Chondrocyte (in vitro differentiated cells): ENCODE data around the gene GPC6. TPM values are rescaled to one million over a fixed set of nuclear protein-coding genes. Genes with fewer than 3 reads are reported as not detected.

Source experiments
- DNase-seq: peaks from one replicate; pipeline ENCODE4 v3.0.0; 2021; ENCODE audit warnings: mixed read lengths, low spot score
- H3K27ac Mint-ChIP-seq: one replicate; pipeline ENCODE4 v1.8.0; 2021; ENCODE audit warnings: mild to moderate bottlenecking, moderate library complexity, mixed read lengths; ENCODE audit not compliant: unreplicated experiment
- H3K27me3 Mint-ChIP-seq: 2 replicates; pipeline ENCODE4 v1.8.0; 2021; ENCODE audit warnings: low read depth, mixed read lengths
- H3K36me3 Mint-ChIP-seq: 2 replicates; pipeline ENCODE4 v1.8.0; 2021; ENCODE audit warnings: low read depth, mixed read lengths
- H3K4me1 Mint-ChIP-seq: 2 replicates; pipeline ENCODE4 v1.8.0; 2021; ENCODE audit warnings: low read depth, mild to moderate bottlenecking, mixed read lengths
- H3K4me3 Mint-ChIP-seq: one replicate; pipeline ENCODE4 v1.8.0; 2021; ENCODE audit warnings: mild to moderate bottlenecking, moderate library complexity, mixed read lengths; ENCODE audit not compliant: unreplicated experiment
- H3K9me3 Mint-ChIP-seq: 2 replicates; pipeline ENCODE4 v1.8.0; 2021; ENCODE audit warnings: low read depth, mixed read lengths
- total RNA-seq: library from RNA; stranded (reverse); gene quantifications from 3 replicates; pipeline ENCODE4 v1.2.1, GENCODE V29; 2021
- TF ChIP-seq, protein P1 (sequence below): fragments of 200-600 bp; sonication (generic); IDR thresholded peaks from 2 replicates; pipeline ENCODE4 v1.5.0; 2021; ENCODE audit warnings: antibody characterized with exemption, mild to moderate bottlenecking, moderate library complexity

GPC6 gene
- total RNA-seq, 1 donor from 2014 or later = 76.1 TPM

GRCh38 chr13:93259527-93260080 is 33.0 kb downstream of the GPC6 start:
- H3K27ac Mint-ChIP-seq = no peak overlapping the region
- no peaks in the 10 kb centered on the region for H3K27me3 Mint-ChIP-seq
- no peak overlapping the region for H3K4me3 Mint-ChIP-seq
- no peaks in the 10 kb centered on the region for H3K36me3 Mint-ChIP-seq
- H3K4me1 Mint-ChIP-seq = peaks cover 35% of the 10 kb centered on the region
- TF ChIP-seq, protein P1, sequence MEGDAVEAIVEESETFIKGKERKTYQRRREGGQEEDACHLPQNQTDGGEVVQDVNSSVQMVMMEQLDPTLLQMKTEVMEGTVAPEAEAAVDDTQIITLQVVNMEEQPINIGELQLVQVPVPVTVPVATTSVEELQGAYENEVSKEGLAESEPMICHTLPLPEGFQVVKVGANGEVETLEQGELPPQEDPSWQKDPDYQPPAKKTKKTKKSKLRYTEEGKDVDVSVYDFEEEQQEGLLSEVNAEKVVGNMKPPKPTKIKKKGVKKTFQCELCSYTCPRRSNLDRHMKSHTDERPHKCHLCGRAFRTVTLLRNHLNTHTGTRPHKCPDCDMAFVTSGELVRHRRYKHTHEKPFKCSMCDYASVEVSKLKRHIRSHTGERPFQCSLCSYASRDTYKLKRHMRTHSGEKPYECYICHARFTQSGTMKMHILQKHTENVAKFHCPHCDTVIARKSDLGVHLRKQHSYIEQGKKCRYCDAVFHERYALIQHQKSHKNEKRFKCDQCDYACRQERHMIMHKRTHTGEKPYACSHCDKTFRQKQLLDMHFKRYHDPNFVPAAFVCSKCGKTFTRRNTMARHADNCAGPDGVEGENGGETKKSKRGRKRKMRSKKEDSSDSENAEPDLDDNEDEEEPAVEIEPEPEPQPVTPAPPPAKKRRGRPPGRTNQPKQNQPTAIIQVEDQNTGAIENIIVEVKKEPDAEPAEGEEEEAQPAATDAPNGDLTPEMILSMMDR = no peak
- DNase-seq = no peak
- H3K9me3 Mint-ChIP-seq = no peaks in the 10 kb centered on the region

- no peak overlapping the region for H3K4me3 Mint-ChIP-seq
- no peaks in the 10 kb centered on the region for H3K27me3 Mint-ChIP-seq
- no peak for DNase-seq
- peaks cover 27% of the 10 kb centered on the region for H3K4me1 Mint-ChIP-seq
- H3K27ac Mint-ChIP-seq = no peak overlapping the region
- H3K36me3 Mint-ChIP-seq = no peaks in the 10 kb centered on the region
- no peaks in the 10 kb centered on the region for H3K9me3 Mint-ChIP-seq
- TF ChIP-seq, protein P1 = no peak
Measured at GRCh38 chr13:93260591-93260990, 34.0 kb downstream of the GPC6 start.

- Mint-ChIP-seq H3K27ac (peak overlapping the region; percentile 63), H3K36me3 (no peaks in the 10 kb centered on the region), H3K27me3 (no peaks in the 10 kb centered on the region), H3K4me3 (no peak overlapping the region), H3K4me1 (peaks cover 27% of the 10 kb centered on the region), H3K9me3 (no peaks in the 10 kb centered on the region)
- TF ChIP-seq, protein P1 = no peak
- DNase-seq = no peak
Measured at GRCh38 chr13:93262729-93263345, 36.2 kb downstream of the GPC6 start.

DNA sequence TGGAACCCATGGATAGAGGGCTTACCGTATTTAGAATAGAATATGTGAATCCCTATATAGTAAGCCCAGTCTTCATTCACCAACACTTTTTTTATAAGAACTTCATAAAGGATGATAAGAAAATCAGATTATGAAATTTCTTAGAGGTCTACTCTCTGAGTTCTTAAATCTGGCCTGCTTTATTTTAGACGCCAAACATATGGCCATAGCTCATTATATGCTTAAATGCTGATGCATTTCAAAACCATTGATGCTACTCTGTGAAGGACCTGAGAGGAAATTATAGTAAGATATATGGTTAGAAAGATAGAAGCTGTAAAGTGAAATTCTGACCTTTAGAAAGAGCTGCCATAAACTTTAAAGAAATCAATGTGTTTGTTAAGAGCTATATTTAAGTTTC is 38.3 kb downstream of the GPC6 start:
- no peak overlapping the region for H3K27ac Mint-ChIP-seq
- H3K4me3 Mint-ChIP-seq = no peak overlapping the region
- DNase-seq = no peak
- H3K9me3 Mint-ChIP-seq = no peaks in the 10 kb centered on the region
- peaks cover 31% of the 10 kb centered on the region for H3K4me1 Mint-ChIP-seq
- TF ChIP-seq, protein P1 = no peak
- H3K27me3 Mint-ChIP-seq = no peaks in the 10 kb centered on the region
- H3K36me3 Mint-ChIP-seq = no peaks in the 10 kb centered on the region

DNA sequence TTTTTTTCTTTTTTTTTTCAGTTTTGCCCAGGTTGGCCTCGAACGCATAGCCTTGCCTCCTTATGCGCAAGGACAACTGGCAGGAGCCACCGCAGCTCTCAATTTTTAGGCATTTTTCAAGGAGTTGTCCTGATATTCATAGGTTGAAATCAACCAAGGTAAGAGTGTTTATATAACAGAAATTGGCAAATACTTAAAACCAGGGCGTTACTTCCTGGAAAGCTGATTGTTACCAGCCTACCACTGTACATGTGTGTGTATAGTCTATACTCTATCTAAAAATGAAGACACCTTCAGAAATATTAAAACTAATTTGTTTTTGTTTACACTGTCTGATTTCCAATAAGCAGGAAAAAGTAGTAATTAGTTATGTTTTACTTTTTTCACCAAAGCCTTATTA is 39.2 kb downstream of the GPC6 start:
- Mint-ChIP-seq H3K9me3 (no peaks in the 10 kb centered on the region), H3K36me3 (no peaks in the 10 kb centered on the region), H3K27me3 (no peaks in the 10 kb centered on the region), H3K4me1 (peaks cover 32% of the 10 kb centered on the region), H3K4me3 (no peak overlapping the region), H3K27ac (no peak overlapping the region)
- DNase-seq = no peak
- TF ChIP-seq, protein P1 = no peak
